IMR-90 (cell line): Measurements from ENCODE around the gene MND1.

Experiments used
- BHLHE40 ChIP-seq: fragments of 150-350 bp; IDR thresholded peaks from 2 replicates; pipeline ENCODE4 v1.6.1; 2016; ENCODE audit warnings: mild to moderate bottlenecking, low read depth, low read length
- CEBPB ChIP-seq: IDR thresholded peaks from 2 replicates; pipeline ENCODE4 v1.6.1; 2012; ENCODE audit warnings: low read depth, low read length, improper control_type of control experiment
- CHD1 ChIP-seq: IDR thresholded peaks from 2 replicates; pipeline ENCODE4 v1.6.1; 2012; ENCODE audit warnings: low read depth, low read length, improper control_type of control experiment
- CTCF ChIP-seq: conservative IDR thresholded peaks from 2 replicates; pipeline ENCODE4 v1.5.1; 2012; ENCODE audit warnings: mild to moderate bottlenecking, low read depth, low read length, improper control_type of control experiment
- ELK1 ChIP-seq: fragments of 150-350 bp; IDR thresholded peaks from 2 replicates; pipeline ENCODE4 v1.6.1; 2016; ENCODE audit warnings: low read depth, mild to moderate bottlenecking, low read length, moderate library complexity, borderline replicate concordance
- MAFK ChIP-seq: IDR thresholded peaks from 2 replicates; pipeline ENCODE4 v1.6.1; 2012; ENCODE audit warnings: low read depth, low read length, improper control_type of control experiment
- MXI1 ChIP-seq: IDR thresholded peaks from 2 replicates; pipeline ENCODE4 v1.6.1; 2012; ENCODE audit warnings: low read depth, mild to moderate bottlenecking, low read length, moderate library complexity, borderline replicate concordance
- NFE2L2 ChIP-seq: fragments of 150-350 bp; IDR thresholded peaks from 2 replicates; pipeline ENCODE4 v1.6.1; 2016; ENCODE audit warnings: low read depth, mild to moderate bottlenecking, low read length
- POLR2A ChIP-seq: IDR thresholded peaks from 2 replicates; pipeline ENCODE4 v1.6.1; 2012; ENCODE audit warnings: mild to moderate bottlenecking, low read depth, low read length
- RAD21 ChIP-seq: IDR thresholded peaks from 2 replicates; pipeline ENCODE4 v1.6.1; 2012; ENCODE audit warnings: low read length, improper control_type of control experiment
- RCOR1 ChIP-seq: IDR thresholded peaks from 2 replicates; pipeline ENCODE4 v1.6.1; 2012; ENCODE audit warnings: mild to moderate bottlenecking, low read length, improper control_type of control experiment; ENCODE audit not compliant: insufficient replicate concordance
- RFX5 ChIP-seq: IDR thresholded peaks from 2 replicates; pipeline ENCODE4 v1.8.0; 2012; ENCODE audit warnings: low read depth, mild to moderate bottlenecking, low read length, moderate library complexity
- USF2 ChIP-seq: fragments of 150-350 bp; IDR thresholded peaks from 2 replicates; pipeline ENCODE4 v1.6.1; 2017; ENCODE audit warnings: mild to moderate bottlenecking, antibody characterized with exemption, low read length, low read depth

GRCh38 chr4:153346031-153346430, 1.5 kb downstream of the MND1 start:
- TF ChIP-seq USF2 (no peak), CTCF (no peak), POLR2A (no peak), RAD21 (no peak), NFE2L2 (no peak), BHLHE40 (no peak), MAFK (no peak), RCOR1 (no peak), CHD1 (no peak), MXI1 (no peak), ELK1 (no peak), CEBPB (no peak), RFX5 (no peak)
